ENCODE results near the gene TIMP2.

GRCh38 chr17:78883089-78883532, 42.1 kb downstream of the TIMP2 start:
- TF ChIP-seq CTCF (IDR thresholded peaks at IDR 0.05; ENCODE audit: low read depth, low read length) (no peak), EZH2phosphoT487 (IDR thresholded peaks at IDR 0.05; ENCODE audit: low read depth) (no peak)

Measured in OCI-LY3 (cell line).